ENCODE results near the gene SCAANT1.

DNA sequence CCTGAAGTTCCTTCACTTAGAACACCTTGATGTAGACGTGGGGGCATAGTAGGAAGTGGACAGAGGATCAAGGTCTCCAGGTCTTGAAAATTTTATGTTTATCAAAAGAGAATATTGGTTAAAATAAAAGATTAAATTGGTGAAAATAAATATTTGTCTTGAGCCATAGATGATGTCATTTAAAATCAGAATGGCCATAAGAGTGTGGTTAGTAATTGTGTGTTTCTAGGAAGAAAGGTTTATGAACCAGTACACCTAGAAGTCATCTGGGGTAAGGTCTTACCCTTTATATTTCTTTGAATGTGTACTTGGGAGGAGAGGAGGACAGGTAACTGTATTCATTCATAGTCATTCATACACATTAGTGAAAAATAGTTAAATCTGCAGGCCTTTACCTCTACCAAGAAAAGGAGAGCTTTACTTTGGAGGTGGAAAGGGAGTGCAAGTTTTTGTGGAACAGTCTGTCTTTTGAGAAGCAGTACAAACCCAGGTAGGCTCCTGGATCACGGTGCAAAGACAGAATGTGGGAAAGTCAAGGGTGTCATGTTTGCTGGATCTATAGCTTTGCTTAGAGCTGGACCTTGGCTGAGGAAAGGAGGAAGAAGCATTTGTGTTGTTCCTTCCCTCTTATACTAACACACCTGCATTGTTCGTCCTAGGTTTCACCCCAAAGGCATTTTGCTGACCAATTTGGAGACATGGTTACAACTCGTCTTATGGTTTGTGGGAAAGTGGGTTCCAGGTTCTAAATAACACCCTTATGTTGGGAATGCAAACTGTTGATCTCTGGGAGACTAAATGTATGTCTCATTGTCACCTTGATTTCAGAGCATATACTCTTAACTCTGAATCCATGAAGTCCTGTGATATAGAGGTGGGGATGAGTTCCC, 6.2 kb downstream of the SCAANT1 start:
- TF ChIP-seq CTCF (IDR thresholded peaks at IDR 0.05; ENCODE audit: poor library complexity) (no peak), EZH2 (IDR thresholded peaks at IDR 0.05; ENCODE audit: borderline replicate concordance) (no peak), EZH2phosphoT487 (IDR thresholded peaks at IDR 0.05; ENCODE audit: low read depth, severe bottlenecking, unreplicated experiment) (no peak)

Data from hepatocyte (in vitro differentiated cells).